HG02943 (cell line): ENCODE measurements around the gene RTP1.
"Not testable (repeated sequence)": the region's sequence is repeated elsewhere in the genome, so short reads cannot be mapped to it uniquely, and the experiment has no call there.

ENCODE experiments used
- ATAC-seq: cut with Tn5 transposase; IDR thresholded peaks from one replicate; pipeline ENCODE4 v1.9.1; 2021; ENCODE audit warnings: mild to moderate bottlenecking, low read depth, moderate library complexity; ENCODE audit not compliant: unreplicated experiment

The RTP1 gene

DNA sequence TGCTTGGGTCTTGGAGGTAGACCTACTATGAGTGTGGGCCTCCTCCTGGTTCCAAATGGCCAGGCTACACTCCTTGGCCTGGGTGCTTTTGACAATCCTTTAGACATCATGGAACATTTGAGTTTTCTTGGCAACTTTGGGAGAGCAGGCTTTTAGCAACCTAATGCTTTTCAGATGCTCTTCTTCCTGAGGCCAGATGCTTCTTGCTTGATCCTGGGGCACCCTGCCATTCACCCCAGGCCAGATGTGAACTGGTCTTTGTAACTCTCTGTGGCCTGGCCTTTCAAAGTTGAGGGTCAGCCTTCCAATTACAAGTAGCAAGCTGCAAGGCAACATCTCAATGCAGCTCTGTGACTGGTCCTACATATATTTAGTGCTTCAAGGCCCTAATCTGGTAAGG, 40.5 kb downstream of the RTP1 start:
- no peak for ATAC-seq

DNA sequence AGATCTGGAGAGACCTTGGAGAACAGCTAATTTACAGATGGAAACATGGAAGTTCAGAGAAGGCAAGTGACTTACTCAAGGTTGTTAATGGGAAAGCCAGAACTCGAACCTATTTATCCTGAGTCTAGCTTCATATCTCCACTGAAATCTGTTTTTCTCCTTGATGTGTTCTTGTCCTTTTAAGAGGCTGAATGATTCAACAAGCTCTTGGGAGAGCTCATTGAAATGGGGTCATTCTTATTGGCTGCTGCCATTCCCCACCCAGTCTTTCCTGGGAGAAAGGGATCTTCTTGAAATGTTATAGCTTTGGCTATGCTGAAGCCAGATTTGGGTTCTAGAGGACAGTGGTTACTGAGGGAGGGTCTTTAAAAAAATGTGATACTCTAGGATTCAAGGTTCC, 41.0 kb downstream of the RTP1 start:
- no peak for ATAC-seq

GRCh38 chr3:187238835-187239234, 41.5 kb downstream of the RTP1 start:
- ATAC-seq, result not testable (repeated sequence)

DNA sequence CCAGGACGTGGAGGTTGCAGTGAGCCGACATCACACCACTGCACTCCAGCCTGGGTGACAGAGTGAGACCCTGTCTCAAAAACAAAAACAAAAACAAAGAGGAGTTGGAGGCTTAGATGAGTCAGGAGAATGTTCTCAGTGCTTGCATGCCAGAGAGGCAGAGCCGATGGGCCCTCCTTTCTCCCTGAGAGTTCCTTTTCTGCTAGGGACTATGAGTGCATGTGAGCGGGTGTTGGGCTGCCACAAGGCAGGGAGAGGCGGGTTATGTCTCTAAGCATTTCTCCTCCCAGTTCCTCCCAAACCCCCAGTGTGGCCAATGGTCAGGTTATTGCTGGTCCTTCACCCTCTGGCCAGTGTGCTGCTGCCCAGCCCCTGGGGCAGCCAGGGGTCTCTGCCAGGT, 45.1 kb downstream of the RTP1 start:
- no peak for ATAC-seq

DNA sequence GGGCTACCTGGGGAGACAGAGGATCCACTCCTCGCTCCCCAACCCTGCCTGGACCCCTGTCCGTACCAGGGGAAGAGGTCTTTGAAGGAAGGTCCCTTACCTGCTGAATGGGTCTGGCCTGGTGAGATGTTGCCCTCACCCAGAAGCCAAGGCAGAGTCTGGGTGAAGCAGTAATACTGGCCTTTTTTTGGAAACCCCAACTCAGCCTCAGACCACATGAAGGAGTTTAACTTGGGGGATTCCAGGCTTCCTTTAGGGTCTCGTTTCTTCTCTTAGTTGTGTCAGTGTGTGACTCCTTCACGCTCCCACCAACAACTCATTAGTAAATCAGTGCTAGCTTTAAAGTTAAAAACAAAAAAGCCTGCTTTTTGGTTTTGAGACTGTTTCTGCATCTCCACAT, 45.6 kb downstream of the RTP1 start:
- no peak for ATAC-seq

GRCh38 chr3:187243933-187244524, 46.7 kb downstream of the RTP1 start:
- ATAC-seq, result no peak

DNA sequence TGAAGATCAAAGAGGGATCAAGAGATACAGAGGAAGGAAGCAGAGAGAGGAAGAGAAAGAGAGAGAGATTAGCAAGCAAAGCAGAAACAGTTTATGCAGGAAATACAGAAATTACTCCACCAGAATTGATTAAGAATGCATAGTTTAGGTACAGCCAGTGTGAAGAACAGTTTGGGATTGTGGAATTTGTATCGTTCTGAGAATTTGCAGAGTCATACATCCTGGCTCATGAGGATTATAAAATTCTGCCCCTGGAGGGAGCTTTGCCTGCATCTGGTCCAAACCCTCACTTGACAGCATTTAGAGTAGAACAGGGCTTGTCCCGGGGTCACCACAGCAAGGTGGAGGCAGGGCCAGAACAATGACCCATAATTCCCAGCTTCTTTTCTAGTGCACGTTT, 50.1 kb downstream of the RTP1 start:
- ATAC-seq, result no peak
